Sigmoid colon (tissue), 7 donors: ENCODE measurements around the gene ZBTB3. TPM values are rescaled to one million over a fixed set of nuclear protein-coding genes. Genes with fewer than 3 reads are reported as not detected.

Source experiments
- DNase-seq: peaks from one replicate; pipeline ENCODE4 v3.0.0-alpha.2; 2019
- H3K27ac ChIP-seq, 4 donors: fragments of 200-600 bp; sonication (generic); one replicate each; pipeline ENCODE4 v1.5.1; 2016 to 2019; ENCODE audit warnings: mild to moderate bottlenecking in 1 of 4
- H3K27me3 ChIP-seq, 3 donors: fragments of 200-600 bp; sonication (generic); one replicate each; pipeline ENCODE4 v1.5.1; 2019; ENCODE audit warnings: mild to moderate bottlenecking in 1 of 3
- H3K36me3 ChIP-seq, 4 donors: fragments of 200-600 bp; sonication (generic); one replicate each; pipeline ENCODE4 v1.5.1; 2016 to 2019
- H3K4me1 ChIP-seq, 4 donors: fragments of 200-600 bp; sonication (generic); one replicate each; pipeline ENCODE4 v1.5.1; 2017 to 2019
- H3K4me3 ChIP-seq, 4 donors: fragments of 200-600 bp; sonication (generic); one replicate each; pipeline ENCODE4 v1.5.1; 2017 to 2019; ENCODE audit warnings: mild to moderate bottlenecking in 2 of 4, moderate library complexity in 1 of 4
- H3K9me3 ChIP-seq, 4 donors: fragments of 200-600 bp in 3 of 4; sonication (generic) in 3 of 4; one replicate each; pipeline versions ENCODE4 v1.5.1 to v1.6.1; 2013 to 2019
- CTCF ChIP-seq, 4 experiments: fragments of 450-650 bp in 3 of 4; fragments of 200-600 bp in 1 of 4; IDR thresholded peaks; one replicate each; pipeline ENCODE4 v1.5.1; 2016 to 2019; ENCODE audit warnings: antibody characterized with exemption in 4 of 4, mild to moderate bottlenecking in 3 of 4, moderate library complexity in 2 of 4
- EP300 ChIP-seq, 4 donors: sonication (generic); formaldehyde crosslinking; IDR thresholded peaks; one replicate each; pipeline ENCODE4 v1.6.1; 2017; ENCODE audit warnings: antibody characterized with exemption in 4 of 4
- POLR2A ChIP-seq, 2 donors: fragments of 450-650 bp; IDR thresholded peaks; one replicate each; pipeline ENCODE4 v1.6.1; 2016; ENCODE audit warnings: antibody characterized with exemption in 2 of 2, mild to moderate bottlenecking in 2 of 2, moderate library complexity in 2 of 2
- POLR2AphosphoS5 ChIP-seq, 4 donors: sonication (generic); formaldehyde crosslinking; IDR thresholded peaks; one replicate each; pipeline ENCODE4 v1.6.1; 2017; ENCODE audit warnings: antibody characterized with exemption in 4 of 4
- WGBS, 2 donors: extraction: QIAGEN DNeasy Blood & Tissue Kit; methylation state at CpG; one replicate each; pipeline ENCODE4 v1.1.7; 2013; 5-methylcytosine and 5-hydroxymethylcytosine counted together
- intact Hi-C: fragments of 100-400 bp; cut with DNase I; formaldehyde crosslinking; loops from one replicate; pipeline ENCODE4 v1.15.1; 2023
- polyA plus RNA-seq, 3 donors: library from polyadenylated mRNA; stranded (reverse); fragments of 200-250 nt; gene quantifications; one replicate each; pipeline ENCODE4 v1.2.3, GENCODE V29; 2013
- total RNA-seq, 4 donors: library from RNA; depleted of rRNA; stranded (reverse); fragments of >200 nt; gene quantifications; one replicate each; pipeline ENCODE4 v1.1.0, GENCODE V29; 2016
- donor health status: healthy with polysubstance abuse.
- donor health status: Bipolar disorder and iron deficiency.
- donor health status: healthy.

ZBTB3 gene
- total and polyA plus RNA-seq, 7 donors, result 1.2 to 12.1 (median 6.6) TPM

GRCh38 chr11:62726915-62727164 lies 27.1 kb downstream of the ZBTB3 start:
- DNase-seq, result no peak
- no peak for TF ChIP-seq CTCF (IDR thresholded peaks at IDR 0.05)
- TF ChIP-seq POLR2AphosphoS5 (IDR thresholded peaks at IDR 0.05), result no peak
- no peak for TF ChIP-seq POLR2A (IDR thresholded peaks at IDR 0.05)
- TF ChIP-seq EP300 (IDR thresholded peaks at IDR 0.05), result no peak
- Histone ChIP-seq H3K4me1 (peaks cover 0 to 60% (median 56%) of the 10 kb centered on the region in 4 donors), H3K36me3 (peaks cover 18 to 25% (median 22%) of the 10 kb centered on the region in 4 donors), H3K9me3 (no peaks in the 10 kb centered on the region), H3K4me3 (peak overlapping the region; percentile 84 to 98 (median 94)), H3K27ac (peak overlapping the region; percentile 96 to 97 (median 96)), H3K27me3 (no peaks in the 10 kb centered on the region)
- intact Hi-C loops, result loop anchor here (5.0 kb wide), 3 partner anchors 45 to 105 kb away; partner anchors contain the start of genes B3GAT3, STX5, TAF6L and TEX54
- 0 to 1% methylated on average over 37 of the region's 37 CpGs for WGBS, 2 donors

- Histone ChIP-seq H3K36me3 (peaks cover 23 to 30% (median 26%) of the 10 kb centered on the region in 4 donors), H3K4me3 (peak overlapping the region; percentile 84 to 98 (median 94)), H3K9me3 (no peaks in the 10 kb centered on the region), H3K27me3 (no peaks in the 10 kb centered on the region), H3K27ac (peak overlapping the region; percentile 96 to 97 (median 96)), H3K4me1 (peaks cover 0 to 61% (median 55%) of the 10 kb centered on the region in 4 donors)
- no peak for TF ChIP-seq CTCF (IDR thresholded peaks at IDR 0.05)
- no peak for TF ChIP-seq POLR2A (IDR thresholded peaks at IDR 0.05)
- TF ChIP-seq EP300 (IDR thresholded peaks at IDR 0.05), result no peak
- TF ChIP-seq POLR2AphosphoS5 (IDR thresholded peaks at IDR 0.05), result no peak
- intact Hi-C loops, result loop anchor here (5.0 kb wide), 3 partner anchors 46 to 106 kb away; partner anchors contain the start of genes B3GAT3, STX5, TAF6L and TEX54
- WGBS, 2 donors, result 0 to 1% methylated on average over 51 of the region's 51 CpGs
- DNase-seq, result peak; percentile 73
These were observed 27.6 kb downstream of the ZBTB3 start for GRCh38 chr11:62726156-62726914.

- no peaks in the 10 kb centered on the region for H3K9me3 ChIP-seq
- 0 to 2% methylated on average over 7 of the region's 7 CpGs for WGBS, 2 donors
These were observed 28.3 kb downstream of the ZBTB3 start for GRCh38 chr11:62725646-62726045.

GRCh38 chr11:62724171-62724570 lies 29.8 kb downstream of the ZBTB3 start:
- peaks cover 0 to 39% (median 33%) of the 10 kb centered on the region in 4 donors for H3K4me1 ChIP-seq
- H3K27ac ChIP-seq, result peak overlapping the region in 3 of 4 donors; percentile 96 to 97 (median 97)
- TF ChIP-seq EP300 (IDR thresholded peaks at IDR 0.05) (no peak), CTCF (IDR thresholded peaks at IDR 0.05) (no peak), POLR2A (IDR thresholded peaks at IDR 0.05) (no peak), POLR2AphosphoS5 (IDR thresholded peaks at IDR 0.05) (no peak)
- H3K27me3 ChIP-seq, result no peaks in the 10 kb centered on the region
- intact Hi-C loops, result no loop called here
- peak; percentile 22 for DNase-seq
- peaks cover 40 to 52% (median 47%) of the 10 kb centered on the region in 4 donors for H3K36me3 ChIP-seq
- WGBS, 2 donors, result 39 to 64% methylated on average over 8 of the region's 8 CpGs
- H3K9me3 ChIP-seq, result no peaks in the 10 kb centered on the region
- peak overlapping the region in 2 of 4 donors; percentile 97 to 98 for H3K4me3 ChIP-seq

More at GRCh38 chr11:62725646-62726045, 28.3 kb downstream of the ZBTB3 start:
- H3K36me3 ChIP-seq, result peaks cover 29 to 37% (median 33%) of the 10 kb centered on the region in 4 donors
- TF ChIP-seq EP300 (IDR thresholded peaks at IDR 0.05) (no peak), CTCF (IDR thresholded peaks at IDR 0.05) (no peak), POLR2A (IDR thresholded peaks at IDR 0.05) (no peak), POLR2AphosphoS5 (IDR thresholded peaks at IDR 0.05) (no peak)
- intact Hi-C loops, result loop anchor here (5.0 kb wide), 3 partner anchors 47 to 107 kb away; partner anchors contain the start of genes B3GAT3, STX5, TAF6L and TEX54
- DNase-seq, result no peak
- H3K27me3 ChIP-seq, result no peaks in the 10 kb centered on the region
- H3K27ac ChIP-seq, result peak overlapping the region; percentile 96 to 97 (median 96)
- H3K4me3 ChIP-seq, result peak overlapping the region; percentile 84 to 98 (median 94)
- peaks cover 0 to 54% (median 48%) of the 10 kb centered on the region in 4 donors for H3K4me1 ChIP-seq
